Kidney (tissue), 14 donors: Measurements from ENCODE around the gene TJAP1. TPM values are rescaled to one million over a fixed set of nuclear protein-coding genes. Genes with fewer than 3 reads are reported as not detected.

Experiments used
- DNase-seq, 5 donors: peaks; one replicate each; pipeline ENCODE4 v3.0.0-alpha.2; 2013 to 2020
- FAIRE-seq: peaks from 2 replicates; lab custom pipeline; 2012; peaks lifted over from hg19 to GRCh38; lab: Jason Lieb, UNC
- H3K27ac ChIP-seq, 2 donors: one replicate each; pipeline ENCODE4 v1.7.0; 2013; ENCODE audit warnings: low read depth in 2 of 2, low read length in 2 of 2, inconsistent platforms in 1 of 2
- H3K27me3 ChIP-seq: one replicate; pipeline ENCODE4 v1.7.1; 2013; ENCODE audit warnings: low read length, inconsistent platforms; ENCODE audit not compliant: control insufficient read depth, insufficient read depth
- H3K36me3 ChIP-seq, 3 donors: one replicate each; pipeline versions ENCODE4 v1.7.0 to v1.7.1; 2013; ENCODE audit warnings: low read length in 3 of 3, control low read depth in 1 of 3, inconsistent platforms in 1 of 3; ENCODE audit not compliant: insufficient read depth in 3 of 3, control insufficient read depth in 2 of 3
- H3K4me1 ChIP-seq, 3 donors: one replicate each; pipeline versions ENCODE4 v1.7.0 to v1.7.1; 2013; ENCODE audit warnings: low read length in 3 of 3, inconsistent platforms in 1 of 3, low read depth in 1 of 3; ENCODE audit not compliant: control insufficient read depth in 2 of 3, insufficient read depth in 2 of 3
- H3K4me3 ChIP-seq, 3 donors: one replicate each; pipeline versions ENCODE4 v1.7.0 to v1.8.1; 2013; ENCODE audit warnings: low read length in 3 of 3, control low read depth in 1 of 3, inconsistent platforms in 1 of 3
- H3K9ac ChIP-seq, 3 donors: one replicate each; pipeline versions ENCODE4 v1.7.0 to v1.7.1; 2013; ENCODE audit warnings: low read length in 3 of 3, control low read depth in 1 of 3, inconsistent platforms in 1 of 3
- H3K9me3 ChIP-seq, 3 donors: one replicate each; pipeline versions ENCODE4 v1.7.0 to v1.7.1; 2013; ENCODE audit warnings: low read length in 3 of 3, control low read depth in 1 of 3, inconsistent platforms in 1 of 3; ENCODE audit not compliant: control insufficient read depth in 2 of 3, insufficient read depth in 1 of 3
- CTCF ChIP-seq: IDR thresholded peaks from 3 replicates; pipeline ENCODE4 v1.5.1; 2012; ENCODE audit warnings: mild to moderate bottlenecking, moderate library complexity, borderline replicate concordance; ENCODE audit not compliant: insufficient read depth; ENCODE audit errors: extremely low read depth
- intact Hi-C: fragments of 100-400 bp; cut with DNase I; formaldehyde crosslinking; loops from one replicate; pipeline ENCODE4 v1.11.1; 2022
- polyA plus RNA-seq: library from polyadenylated mRNA; stranded (reverse); fragments of 350-450 nt; fragmentation: Illumina TruSeq; extraction: RNeasy Lipid Tissue Mini Kit (QIAGEN cat#74804); gene quantifications from one replicate; pipeline ENCODE4 v1.2.3, GENCODE V29; 2014; ENCODE audit warnings: low read depth, low replicate concordance; ENCODE audit not compliant: insufficient read depth
- total RNA-seq: library from RNA; stranded (reverse); fragmentation: NEBNext Ultra II Directional; extraction: Animal tissue kit (Norgen Biotek cat#: 25700); gene quantifications from one replicate; pipeline ENCODE4 v1.2.1, GENCODE V29; 2021
- donor health status: control.
- donor health status: control.
- donor health status: control.
- donor health status: control.
- donor health status: control.
- donor health status: DM: yes; HTN: yes; CAD: no.
- donor health status: Normal renal cell carcinoma (clear cell type).

Gene TJAP1
- total and polyA plus RNA-seq, 2 donors from 2014 or later: 13.6 to 38.5 TPM

GRCh38 chr6:43472515-43472914, 4.9 kb upstream of the TJAP1 start:
- no peak overlapping the region for H3K4me3 ChIP-seq
- no peak overlapping the region for H3K9ac ChIP-seq
- H3K4me1 ChIP-seq: no peaks in the 10 kb centered on the region
- H3K36me3 ChIP-seq: no peaks in the 10 kb centered on the region
- TF ChIP-seq CTCF: no peak
- no peak for DNase-seq
- H3K9me3 ChIP-seq: no peaks in the 10 kb centered on the region
- intact Hi-C loops: no loop called here
- H3K27me3 ChIP-seq: no peaks in the 10 kb centered on the region
- FAIRE-seq: no peak
- H3K27ac ChIP-seq: no peak overlapping the region

- intact Hi-C loops: no loop called here
- no peaks in the 10 kb centered on the region for H3K27me3 ChIP-seq
- no peak for FAIRE-seq
Observed at GRCh38 chr6:43475516-43475915, 1.9 kb upstream of the TJAP1 start.

GRCh38 chr6:43476746-43477145, 624 bp upstream of the TJAP1 start:
- Histone ChIP-seq H3K9ac (peak overlapping the region; percentile 21 to 92 (median 35)), H3K36me3 (no peaks in the 10 kb centered on the region), H3K4me1 (peaks cover 4 to 11% (median 6%) of the 10 kb centered on the region in 3 donors), H3K27ac (no peak overlapping the region), H3K27me3 (no peaks in the 10 kb centered on the region), H3K4me3 (peak overlapping the region; percentile 59 to 78 (median 68)), H3K9me3 (no peaks in the 10 kb centered on the region)
- no peak for TF ChIP-seq CTCF
- intact Hi-C loops: no loop called here
- DNase-seq: no peak
- no peak for FAIRE-seq

More at GRCh38 chr6:43475516-43475915, 1.9 kb upstream of the TJAP1 start:
- Histone ChIP-seq H3K4me3 (no peak overlapping the region), H3K4me1 (peaks cover 4 to 11% (median 6%) of the 10 kb centered on the region in 3 donors), H3K9ac (no peak overlapping the region), H3K27ac (no peak overlapping the region), H3K9me3 (no peaks in the 10 kb centered on the region), H3K36me3 (no peaks in the 10 kb centered on the region)
- no peak for TF ChIP-seq CTCF
- peak in 2 of 5 donors; percentile 18 to 45 for DNase-seq

GRCh38 chr6:43478008-43478372, 620 bp downstream of the TJAP1 start:
- Histone ChIP-seq H3K27ac (no peak overlapping the region), H3K9me3 (no peaks in the 10 kb centered on the region), H3K27me3 (no peaks in the 10 kb centered on the region), H3K4me1 (peaks cover 4 to 11% (median 6%) of the 10 kb centered on the region in 3 donors), H3K4me3 (peak overlapping the region; percentile 59 to 81 (median 78)), H3K36me3 (peaks cover 0 to 2% (median 0%) of the 10 kb centered on the region in 3 donors), H3K9ac (peak overlapping the region; percentile 20 to 92 (median 83))
- TF ChIP-seq CTCF: no peak
- DNase-seq: no peak
- intact Hi-C loops: no loop called here
- no peak for FAIRE-seq
